PC-9 (cell line): Measurements from ENCODE around the gene IGFBP7. TPM values are rescaled to one million over a fixed set of nuclear protein-coding genes. Genes with fewer than 3 reads are reported as not detected.

Experiments
- Bru-seq: library from RNA; stranded (reverse); fragments of 400-500 nt; gene quantifications from one replicate; lab custom pipeline; 2021; lab: Mats Ljungman, UMichigan
- BruChase-seq, 2 experiments: library from RNA; stranded (reverse); fragments of 400-500 nt; gene quantifications; one replicate each; lab custom pipeline; 2021; lab: Mats Ljungman, UMichigan
- BruUV-seq: library from RNA; stranded (reverse); fragments of 400-500 nt; replicated peaks from 2 replicates; lab custom pipeline; 2021; lab: Mats Ljungman, UMichigan
- CTCF ChIA-PET: fragments of 300-600 bp; sonication (Branson Sonifier 250); formaldehyde crosslinking; loops from one replicate; lab custom pipeline; 2022; ENCODE audit warnings: antibody characterized with exemption; lab: Charles Lee
- POLR2A ChIA-PET: fragments of 300-600 bp; sonication (Branson Sonifier 250); formaldehyde crosslinking; loops from one replicate; lab custom pipeline; 2022; ENCODE audit warnings: antibody characterized with exemption; ENCODE audit not compliant: unreplicated experiment; lab: Charles Lee
- DNase-seq, 2 experiments: peaks; one replicate each; pipeline versions ENCODE4 v3.0.0 to v3.0.0-alpha.2; 2015 to 2022; ENCODE audit warnings: mixed read lengths in 1 of 2
- H2AFZ ChIP-seq: fragments of 200-600 bp; sonication (generic); 2 replicates; pipeline ENCODE4 v1.8.1; 2017; ENCODE audit warnings: antibody characterized with exemption
- H3F3A ChIP-seq: fragments of 200-600 bp; sonication (generic); 2 replicates; pipeline ENCODE4 v1.8.1; 2017; ENCODE audit warnings: antibody characterized with exemption, mild to moderate bottlenecking, low read depth; ENCODE audit not compliant: insufficient read depth
- H3K27ac ChIP-seq: fragments of 200-600 bp; sonication (generic); 2 replicates; pipeline ENCODE4 v1.6.1; 2016; ENCODE audit warnings: mixed run types
- H3K27me3 ChIP-seq: fragments of 200-600 bp; sonication (generic); 2 replicates; pipeline ENCODE4 v1.6.1; 2016; ENCODE audit warnings: low read depth, mixed run types; ENCODE audit not compliant: insufficient read depth
- H3K36me3 ChIP-seq: fragments of 200-600 bp; sonication (generic); 2 replicates; pipeline ENCODE4 v1.6.1; 2016; ENCODE audit warnings: low read depth, mixed run types
- H3K4me1 ChIP-seq: fragments of 200-600 bp; sonication (generic); replicated peaks from 2 replicates; pipeline ENCODE4 v1.6.1; 2016; ENCODE audit warnings: mixed run types; ENCODE audit not compliant: insufficient read depth
- H3K4me2 ChIP-seq: fragments of 200-600 bp; sonication (generic); 2 replicates; pipeline ENCODE4 v1.6.1; 2017; ENCODE audit warnings: mixed run types
- H3K4me3 ChIP-seq: fragments of 200-600 bp; sonication (generic); 2 replicates; pipeline ENCODE4 v1.6.1; 2016; ENCODE audit warnings: mixed run types
- H3K79me2 ChIP-seq: fragments of 200-600 bp; sonication (generic); 2 replicates; pipeline ENCODE4 v1.6.1; 2017; ENCODE audit warnings: low read depth, mixed run types
- H3K9me2 ChIP-seq: fragments of 200-600 bp; sonication (generic); 2 replicates; pipeline ENCODE4 v1.8.1; 2017; ENCODE audit warnings: mild to moderate bottlenecking; ENCODE audit not compliant: insufficient read depth
- H3K9me3 ChIP-seq: fragments of 200-600 bp; sonication (generic); 2 replicates; pipeline ENCODE4 v1.8.1; 2016; ENCODE audit warnings: low read depth; ENCODE audit not compliant: insufficient read depth
- H4K20me1 ChIP-seq: fragments of 200-600 bp; sonication (generic); 2 replicates; pipeline ENCODE4 v1.8.1; 2017; ENCODE audit not compliant: insufficient read depth
- EZH2 ChIP-seq: fragments of 200-600 bp; sonication (generic); IDR thresholded peaks from 2 replicates; pipeline ENCODE4 v1.8.0; 2017; ENCODE audit warnings: antibody characterized with exemption, low read depth
- intact Hi-C: fragments of 100-400 bp; cut with micrococcal nuclease; formaldehyde crosslinking; loops from one replicate; pipeline ENCODE4 v1.10.0; 2022; ENCODE audit not compliant: unreplicated experiment
- long read RNA-seq: library from polyadenylated mRNA; stranded (forward); transcript quantifications from one replicate; pipeline ENCODE4 v2.0.0, GENCODE V29; 2022
- total RNA-seq: library from RNA; stranded (reverse); gene quantifications from 2 replicates; pipeline ENCODE4 v1.2.3, GENCODE V29; 2021
- TF ChIP-seq, protein P1 (sequence below): fragments of 200-600 bp; sonication (generic); conservative IDR thresholded peaks from 2 replicates; pipeline ENCODE4 v1.6.1; 2017; ENCODE audit warnings: mixed run types, antibody characterized with exemption, mild to moderate bottlenecking, moderate library complexity

IGFBP7 gene, protein sequence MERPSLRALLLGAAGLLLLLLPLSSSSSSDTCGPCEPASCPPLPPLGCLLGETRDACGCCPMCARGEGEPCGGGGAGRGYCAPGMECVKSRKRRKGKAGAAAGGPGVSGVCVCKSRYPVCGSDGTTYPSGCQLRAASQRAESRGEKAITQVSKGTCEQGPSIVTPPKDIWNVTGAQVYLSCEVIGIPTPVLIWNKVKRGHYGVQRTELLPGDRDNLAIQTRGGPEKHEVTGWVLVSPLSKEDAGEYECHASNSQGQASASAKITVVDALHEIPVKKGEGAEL
- 127 and 151 TPM in 2 replicates for total RNA-seq
- percentile 94 among the genes with signal in this experiment for Bru-seq, nascent RNA
- percentile 75 among the genes with signal in this experiment for BruChase-seq, experiment 1, labeled RNA remaining after a 2-hour chase
- BruChase-seq, experiment 2, labeled RNA remaining after a 6-hour chase = percentile 58 among the genes with signal in this experiment
- long read RNA-seq, transcript IGFBP7-201 (5 exons, 1,427 nt) = major isoform, 216 of 229 reads
- long read RNA-seq, partial matches to known transcripts = 1 of 229 reads
- long read RNA-seq, other reads (novel, unspliced or antisense) = 12 of 229 reads

- ChIA-PET POLR2A (interaction anchor here (0.6 to 0.7 kb wide), 3 partner anchors 22 to 61 kb away, joined by 3 read pairs; no protein-coding TSS in a partner anchor), CTCF (no interaction called here)
- Histone ChIP-seq H3F3A (no peaks in the 10 kb centered on the region), H3K4me3 (no peak within 1 kb of the TSS), H3K9me2 (no peaks in the 10 kb centered on the region), H2AFZ (no peak within 1 kb of the TSS), H3K4me1 (no peaks in the 10 kb centered on the region), H3K4me2 (no peak within 1 kb of the TSS), H4K20me1 (no peaks in the 10 kb centered on the region), H3K79me2 (no peaks in the 10 kb centered on the region), H3K9me3 (no peaks in the 10 kb centered on the region), H3K27ac (no peak within 1 kb of the TSS), H3K36me3 (no peaks in the 10 kb centered on the region), H3K27me3 (no peaks in the 10 kb centered on the region)
- no peak for TF ChIP-seq EZH2
- TF ChIP-seq, protein P1, sequence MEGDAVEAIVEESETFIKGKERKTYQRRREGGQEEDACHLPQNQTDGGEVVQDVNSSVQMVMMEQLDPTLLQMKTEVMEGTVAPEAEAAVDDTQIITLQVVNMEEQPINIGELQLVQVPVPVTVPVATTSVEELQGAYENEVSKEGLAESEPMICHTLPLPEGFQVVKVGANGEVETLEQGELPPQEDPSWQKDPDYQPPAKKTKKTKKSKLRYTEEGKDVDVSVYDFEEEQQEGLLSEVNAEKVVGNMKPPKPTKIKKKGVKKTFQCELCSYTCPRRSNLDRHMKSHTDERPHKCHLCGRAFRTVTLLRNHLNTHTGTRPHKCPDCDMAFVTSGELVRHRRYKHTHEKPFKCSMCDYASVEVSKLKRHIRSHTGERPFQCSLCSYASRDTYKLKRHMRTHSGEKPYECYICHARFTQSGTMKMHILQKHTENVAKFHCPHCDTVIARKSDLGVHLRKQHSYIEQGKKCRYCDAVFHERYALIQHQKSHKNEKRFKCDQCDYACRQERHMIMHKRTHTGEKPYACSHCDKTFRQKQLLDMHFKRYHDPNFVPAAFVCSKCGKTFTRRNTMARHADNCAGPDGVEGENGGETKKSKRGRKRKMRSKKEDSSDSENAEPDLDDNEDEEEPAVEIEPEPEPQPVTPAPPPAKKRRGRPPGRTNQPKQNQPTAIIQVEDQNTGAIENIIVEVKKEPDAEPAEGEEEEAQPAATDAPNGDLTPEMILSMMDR = no peak
- intact Hi-C loops = loop anchor here (2.0 to 10.0 kb wide), 2 partner anchors 33 to 75 kb away; no protein-coding TSS in a partner anchor
- BruUV-seq = no TSS peak
- DNase-seq = peak in 1 of 2 experiments; percentile 57
These were observed at the start of gene IGFBP7 for GRCh38 chr4:57109847-57110639. Gene IGFBP7, minus strand, starts transcription at chr4:57110385. Its CDS starts 34 bp downstream, at chr4:57110351.

- intact Hi-C loops = loop anchor here (10.0 kb wide), 1 partner anchor 265 kb away; no protein-coding TSS in a partner anchor
- Histone ChIP-seq H3K4me1 (no peaks in the 10 kb centered on the region; the same call in 1 of the 2 replicates), H3K9me2 (no peaks in the 10 kb centered on the region), H3K27me3 (no peaks in the 10 kb centered on the region), H3K36me3 (no peaks in the 10 kb centered on the region), H3K27ac (no peak overlapping the region), H3F3A (no peaks in the 10 kb centered on the region), H4K20me1 (no peaks in the 10 kb centered on the region), H3K4me2 (no peak overlapping the region), H3K4me3 (no peak overlapping the region), H2AFZ (no peak overlapping the region), H3K79me2 (no peaks in the 10 kb centered on the region), H3K9me3 (no peaks in the 10 kb centered on the region)
- POLR2A ChIA-PET = no interaction called here
- TF ChIP-seq, protein P1 = no peak
- no peak for TF ChIP-seq EZH2
- no peak for DNase-seq
- CTCF ChIA-PET = no interaction called here
- BruUV-seq = no TSS peak
These were observed 49.7 kb upstream of the IGFBP7 start for GRCh38 chr4:57159866-57160265.

GRCh38 chr4:57158762-57159161 lies 48.6 kb upstream of the IGFBP7 start:
- Histone ChIP-seq H3K79me2 (no peaks in the 10 kb centered on the region), H3K4me1 (no peaks in the 10 kb centered on the region; the same call in 1 of the 2 replicates), H3K9me2 (no peaks in the 10 kb centered on the region), H3K9me3 (no peaks in the 10 kb centered on the region), H3F3A (no peaks in the 10 kb centered on the region), H4K20me1 (no peaks in the 10 kb centered on the region), H3K4me2 (no peak overlapping the region), H3K36me3 (no peaks in the 10 kb centered on the region), H3K4me3 (no peak overlapping the region), H2AFZ (no peak overlapping the region), H3K27me3 (no peaks in the 10 kb centered on the region), H3K27ac (no peak overlapping the region)
- BruUV-seq = no TSS peak
- ChIA-PET POLR2A (no interaction called here), CTCF (no interaction called here)
- TF ChIP-seq, protein P1 = no peak
- no peak for TF ChIP-seq EZH2
- DNase-seq = no peak
- intact Hi-C loops = no loop called here
